ENCODE data around the gene MBNL2. TPM values are rescaled to one million over a fixed set of nuclear protein-coding genes. Genes with fewer than 3 reads are reported as not detected.

Gene MBNL2
- total and polyA plus RNA-seq, 10 of the 15 experiments (the other 5 are each of a cell fraction or from before 2014, with no cell fraction given): 1.6 to 9.7 (median 6.7) TPM

GRCh38 chr13:97256343-97256783, 34.2 kb downstream of the MBNL2 start (continued):
- TF ChIP-seq MYC (IDR thresholded peaks at IDR 0.05; ENCODE audit: insufficient read depth, insufficient read length, insufficient replicate concordance, low read length, severe bottlenecking) (no peak), BHLHE40 (IDR thresholded peaks at IDR 0.05; ENCODE audit: borderline replicate concordance in 1 of 2, low read depth in 2 of 2, low read length in 1 of 2) (no peak)

GRCh38 chr13:97257228-97257755, 35.2 kb downstream of the MBNL2 start:
- RAD21 ChIA-PET (ENCODE audit: unreplicated experiment): interaction anchor here (0.6 to 1.0 kb wide), 2 partner anchors 30 to 35 kb away, joined by 3 to 4 read pairs; partner anchors contain the start of gene MBNL2
- in situ Hi-C loops (cut with MboI) (no loop called here), intact Hi-C loops (cut with micrococcal nuclease; ENCODE audit: unreplicated experiment) (no loop called here)
- H3K9ac ChIP-seq (ENCODE audit: control insufficient read depth, insufficient read depth, low read length): no peak overlapping the region
- no peaks in the 10 kb centered on the region for H3K9me3 ChIP-seq (replicated peaks; ENCODE audit: control insufficient read depth, insufficient read depth, low read length)
- H4K20me1 ChIP-seq (ENCODE audit: control insufficient read depth, insufficient read depth): peaks cover 5% of the 10 kb centered on the region; the same call in 1 of the 2 replicates
- no peak for DNase-seq (ENCODE audit: low read depth, low spot score)
- SMC1A ChIA-PET (ENCODE audit: uncharacterized antibody, unreplicated experiment): interaction anchor here (2.9 kb wide), 1 partner anchor 34 kb away, joined by 8 read pairs; the partner anchor contains the start of gene MBNL2
- POLR2A ChIA-PET: interaction anchor here (0.7 to 1.9 kb wide), 2 partner anchors 35 to 290 kb away, joined by 3 to 13 read pairs; partner anchors contain the start of gene MBNL2
- WGBS (ENCODE audit: insufficient coverage, insufficient replicate concordance, low lambda C conversion rate, missing lambda C conversion rate): 84% methylated on average over 6 of the region's 6 CpGs
- no peak for ATAC-seq
- no peak overlapping the region for H2AFZ ChIP-seq (ENCODE audit: control insufficient read depth, low read depth, low read length)
- no peak overlapping the region for H3K27ac ChIP-seq (ENCODE audit: control insufficient read depth, insufficient read depth)
- H3K4me2 ChIP-seq (ENCODE audit: control insufficient read depth, insufficient read depth): no peak overlapping the region; the same call in 1 of the 2 replicates
- peaks cover 2% of the 10 kb centered on the region; the same call in 1 of the 2 replicates for H3K79me2 ChIP-seq (ENCODE audit: control insufficient read depth, insufficient read depth, low read length)
- CTCF ChIA-PET: interaction anchor here (0.9 to 1.2 kb wide), 3 partner anchors 24 to 33 kb away, joined by 3 read pairs; no protein-coding TSS in a partner anchor
- peaks cover 24% of the 10 kb centered on the region for H3K4me1 ChIP-seq (ENCODE audit: control insufficient read depth, insufficient read depth, low read length)
- TSS peak; percentile 36 for BruUV-seq (replicated peaks)
- no peak overlapping the region for H3K4me3 ChIP-seq
- H3K36me3 ChIP-seq (ENCODE audit: control insufficient read depth in 2 of 2, insufficient read depth in 2 of 2, low read length in 1 of 2): no peaks in the 10 kb centered on the region
- no peaks in the 10 kb centered on the region for H3K27me3 ChIP-seq (replicated peaks in 1 of 2; ENCODE audit: control insufficient read depth in 2 of 2, insufficient read depth in 2 of 2, low read length in 1 of 2)
- FAIRE-seq: no peak
- TF ChIP-seq SRF (IDR thresholded peaks at IDR 0.05; ENCODE audit: low read depth in 2 of 2, low read length in 2 of 2): no peak
- TF ChIP-seq SREBF1 (IDR thresholded peaks at IDR 0.05; ENCODE audit: low read length): no peak
- no peak for TF ChIP-seq POU2F2 (IDR thresholded peaks at IDR 0.05; ENCODE audit: borderline replicate concordance, low read depth, low read length)
- no peak for TF ChIP-seq ZBTB4 (CRISPR knock-in tag; IDR thresholded peaks at IDR 0.05)
- TF ChIP-seq CTCF (IDR thresholded peaks at IDR 0.05 in 2 of 3, conservative IDR thresholded peaks at IDR 0.05 in 1 of 3; ENCODE audit: control insufficient read depth in 2 of 3, extremely low read depth in 1 of 3, insufficient read depth in 1 of 3, low read depth in 3 of 3, low read length in 3 of 3): no peak
- TF ChIP-seq SUPT20H (IDR thresholded peaks at IDR 0.05; ENCODE audit: borderline replicate concordance, control insufficient read depth, low read depth, low read length): no peak
- TF ChIP-seq KLF5 (IDR thresholded peaks at IDR 0.05; ENCODE audit: partially characterized antibody): no peak
- no peak for TF ChIP-seq E2F4 (IDR thresholded peaks at IDR 0.05; ENCODE audit: low read depth, low read length)
- no peak for TF ChIP-seq MYC (IDR thresholded peaks at IDR 0.05; ENCODE audit: insufficient read depth, insufficient read length, insufficient replicate concordance, low read length, severe bottlenecking)
- no peak for TF ChIP-seq ATF2 (IDR thresholded peaks at IDR 0.05; ENCODE audit: low read length)
- TF ChIP-seq FOXK2 (IDR thresholded peaks at IDR 0.05): no peak
- TF ChIP-seq YBX1 (IDR thresholded peaks at IDR 0.05): no peak

Measured in GM12878 (cell line).